Suppressor macrophage treated with lipopolysaccharide for 1 hour (primary cell): ENCODE measurements around the gene ACSS1.

Experiments
- DNase-seq, 3 donors: peaks; one replicate each; pipeline ENCODE4 v3.0.0-alpha.2; 2020 to 2022

ACSS1 gene

DNA sequence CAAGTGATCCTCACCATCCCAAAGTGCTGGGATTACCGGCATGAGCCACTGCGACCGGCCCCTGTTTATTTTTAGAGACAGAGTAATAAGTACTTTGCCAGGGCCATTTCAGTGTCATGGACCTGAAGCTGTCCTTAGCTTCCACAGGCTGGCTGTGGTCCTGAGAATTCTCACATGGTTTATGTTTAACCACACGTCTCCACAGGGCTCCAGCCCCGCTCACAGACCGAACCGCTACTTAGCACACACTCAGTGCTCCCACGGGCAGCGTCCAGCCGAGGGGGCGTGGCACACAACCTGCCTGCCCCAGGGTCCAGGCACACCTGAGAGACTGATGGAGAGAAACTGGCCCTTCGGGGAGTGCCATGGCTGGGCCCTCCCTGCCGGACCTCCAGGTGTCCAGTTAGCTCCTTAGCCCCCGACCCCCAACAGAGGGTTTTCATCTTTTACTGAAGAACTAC lies 11.7 kb downstream of the ACSS1 start:
- no peak for DNase-seq

DNA sequence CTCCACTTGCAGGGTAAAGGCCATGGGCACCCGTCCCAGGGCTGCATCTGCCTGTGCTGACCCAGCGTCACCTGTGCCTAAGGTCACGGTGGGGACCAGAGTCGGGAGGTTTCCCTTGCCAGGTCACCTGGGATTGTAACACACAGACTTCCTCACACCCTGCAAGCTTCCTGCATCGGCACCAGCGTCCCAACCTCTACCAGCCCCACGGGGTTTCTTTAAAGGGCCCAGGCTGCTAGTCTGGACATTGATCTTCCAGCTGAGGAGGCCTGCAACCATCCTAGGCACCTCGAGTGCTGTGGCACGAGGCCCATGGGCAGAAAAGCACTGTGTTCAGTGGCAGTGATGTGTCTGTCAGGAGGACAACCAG lies 12.6 kb downstream of the ACSS1 start:
- DNase-seq = no peak

DNA sequence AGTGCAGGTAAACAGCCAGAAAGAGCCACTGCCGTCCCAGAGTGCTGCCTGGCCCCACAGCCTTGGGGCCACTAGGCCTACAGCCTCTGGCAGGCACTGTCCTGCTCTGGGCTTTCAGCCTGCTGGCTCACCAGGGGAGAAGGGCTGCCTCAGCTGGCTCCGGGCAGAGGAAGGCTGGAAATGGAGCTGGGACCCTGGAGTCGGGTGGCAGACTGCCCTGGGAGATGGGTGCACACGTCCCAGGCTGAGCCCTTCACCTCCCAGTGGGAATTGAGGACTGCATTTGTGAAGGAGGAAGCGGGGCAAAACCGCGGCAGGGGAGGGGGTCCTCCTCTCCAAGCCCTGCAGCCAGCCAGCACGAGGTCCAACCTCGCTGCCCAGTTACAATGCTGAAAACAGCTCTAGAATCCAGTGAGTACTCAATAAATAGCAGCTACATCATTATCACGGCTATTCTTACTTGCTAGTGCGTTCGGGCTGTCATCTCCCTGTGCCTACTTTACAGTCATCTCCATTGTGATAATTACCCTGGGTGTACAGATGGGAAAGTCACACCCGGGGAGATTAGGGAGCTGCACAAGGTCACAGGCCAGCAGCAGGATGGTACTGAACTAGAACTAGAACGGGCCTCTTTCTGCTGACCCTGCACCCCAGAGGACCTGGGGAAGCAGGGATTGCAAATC lies 13.1 kb downstream of the ACSS1 start:
- no peak for DNase-seq

DNA sequence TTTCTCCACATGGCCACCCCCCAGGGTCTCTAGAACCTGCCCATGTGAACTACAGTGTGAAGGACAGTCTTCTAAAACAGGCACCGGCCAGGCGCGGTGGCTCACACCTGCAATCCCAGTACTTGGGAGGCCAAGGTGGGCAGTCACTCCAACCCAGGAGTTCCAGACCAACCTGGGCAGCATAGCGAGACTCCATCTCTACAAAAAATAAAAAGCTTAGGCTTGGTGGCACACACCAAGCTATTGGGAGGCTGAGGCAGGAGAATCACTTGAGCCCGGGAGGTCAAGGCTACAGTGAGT lies 13.7 kb downstream of the ACSS1 start:
- DNase-seq = no peak

DNA sequence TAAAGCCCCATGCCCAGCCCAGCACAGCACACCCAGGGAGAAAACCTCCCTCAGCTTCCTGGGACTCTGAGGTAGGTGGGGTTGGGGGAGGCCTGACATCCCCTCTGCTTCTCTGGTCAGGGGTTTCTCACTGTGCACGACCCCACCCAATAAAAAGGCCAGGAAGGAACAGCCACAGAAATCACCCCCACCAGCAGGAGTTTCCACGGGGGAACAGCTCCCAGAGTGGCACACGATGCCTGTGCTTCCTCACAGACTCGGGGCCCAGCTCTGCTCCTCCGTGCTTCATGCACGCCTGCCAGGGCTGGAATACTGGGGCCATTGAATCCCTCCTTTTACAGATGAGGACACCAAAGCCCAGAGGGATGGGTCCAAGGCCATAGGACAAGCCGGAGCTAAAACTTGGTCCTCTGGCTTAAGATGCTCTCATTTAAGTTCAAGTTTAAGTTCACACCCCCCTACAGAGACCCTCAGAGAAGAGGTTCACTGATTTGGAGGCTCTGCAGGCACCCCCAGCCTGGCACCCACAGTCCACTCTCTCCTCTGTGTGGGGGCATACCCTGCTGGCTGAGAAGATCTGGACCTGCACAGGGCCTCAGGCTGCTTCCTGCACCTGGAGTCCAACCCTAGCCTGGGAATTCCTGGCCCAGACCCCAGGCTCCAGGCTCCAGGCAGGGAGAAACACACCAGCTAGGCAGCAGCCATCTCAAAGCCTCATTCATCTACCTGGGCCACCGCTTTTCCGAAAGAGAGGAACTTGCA lies 14.3 kb downstream of the ACSS1 start:
- DNase-seq = no peak

DNA sequence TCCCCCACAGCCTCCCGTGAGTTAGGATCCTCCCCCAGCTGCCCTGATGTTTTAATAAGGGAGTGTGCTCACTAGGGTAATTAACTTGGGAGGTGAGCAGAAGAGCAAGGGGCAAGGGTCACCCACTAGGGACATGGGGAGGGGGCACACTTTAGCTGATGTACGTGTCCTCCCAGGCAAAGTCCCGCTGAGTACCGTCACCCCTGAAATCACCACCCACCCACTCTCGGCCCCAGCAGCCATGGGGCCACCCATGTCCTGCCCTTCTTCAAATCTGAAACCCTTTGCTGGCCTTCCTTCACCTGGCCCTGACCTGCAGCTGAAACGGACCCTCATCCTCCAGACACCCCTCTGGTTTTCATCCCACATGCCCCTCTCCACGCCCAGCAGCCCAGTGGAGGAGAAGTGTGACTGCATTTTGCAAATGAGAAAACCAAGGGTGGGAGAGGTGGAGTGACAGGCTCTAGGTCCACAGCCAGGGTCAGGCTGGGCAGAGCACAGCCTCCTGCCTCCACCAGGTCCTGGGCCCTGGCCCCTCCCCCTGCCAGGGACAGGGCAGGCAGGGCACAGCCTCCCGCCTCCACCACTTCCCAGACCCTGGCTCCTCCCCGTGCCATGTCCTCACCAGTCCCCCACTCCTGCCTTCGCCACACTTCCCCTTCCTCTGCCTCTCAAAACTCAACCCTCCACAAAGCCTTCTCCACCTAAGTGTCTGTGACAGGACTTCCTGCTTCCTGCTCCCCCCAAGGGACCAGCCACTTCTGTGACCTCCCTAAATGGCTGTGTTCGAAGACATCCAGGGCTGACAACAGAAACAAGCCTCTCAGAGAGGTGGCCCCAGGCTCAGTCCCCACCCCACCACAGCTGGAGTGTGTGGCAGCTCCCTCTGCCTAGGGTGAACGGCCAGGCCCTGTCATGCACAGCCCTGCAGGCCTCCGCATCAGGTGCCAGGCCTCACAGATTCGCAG lies 15.1 kb downstream of the ACSS1 start:
- peak; percentile 62 to 83 (median 65) for DNase-seq

DNA sequence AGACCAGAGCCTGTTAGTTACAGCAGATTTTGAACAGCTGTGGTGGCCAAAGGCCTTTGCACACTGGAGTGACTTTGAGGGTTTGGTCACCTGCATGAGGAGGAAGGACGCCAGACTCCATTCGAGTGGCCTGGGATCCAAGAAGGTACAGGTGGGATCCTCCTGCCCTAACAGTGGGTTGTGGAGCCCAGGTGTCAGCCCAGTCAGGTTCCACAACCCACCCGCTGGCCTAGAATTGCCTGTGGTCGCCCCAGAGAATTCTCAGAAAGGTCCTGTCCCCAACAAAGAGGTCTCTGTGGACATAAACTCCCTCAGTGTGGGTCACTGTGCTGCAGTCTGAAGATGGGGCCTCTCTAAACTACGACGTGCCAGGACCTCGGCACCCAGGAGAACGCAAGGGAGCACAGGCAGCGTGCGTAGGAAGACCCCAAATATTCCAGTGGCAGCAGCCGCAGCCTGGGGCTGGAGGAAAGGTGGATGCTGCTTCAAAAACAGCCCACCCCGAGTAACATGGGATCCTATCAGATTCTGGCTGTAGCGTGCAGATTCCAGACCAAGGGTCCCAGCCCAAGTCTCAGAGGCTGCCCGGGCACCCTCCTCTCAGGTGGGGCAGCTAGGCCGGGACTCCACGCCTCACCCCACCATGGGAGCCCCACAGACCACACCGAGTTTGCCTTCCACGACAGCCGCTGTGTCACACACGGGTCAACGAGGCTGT lies 16.0 kb downstream of the ACSS1 start:
- no peak for DNase-seq

DNA sequence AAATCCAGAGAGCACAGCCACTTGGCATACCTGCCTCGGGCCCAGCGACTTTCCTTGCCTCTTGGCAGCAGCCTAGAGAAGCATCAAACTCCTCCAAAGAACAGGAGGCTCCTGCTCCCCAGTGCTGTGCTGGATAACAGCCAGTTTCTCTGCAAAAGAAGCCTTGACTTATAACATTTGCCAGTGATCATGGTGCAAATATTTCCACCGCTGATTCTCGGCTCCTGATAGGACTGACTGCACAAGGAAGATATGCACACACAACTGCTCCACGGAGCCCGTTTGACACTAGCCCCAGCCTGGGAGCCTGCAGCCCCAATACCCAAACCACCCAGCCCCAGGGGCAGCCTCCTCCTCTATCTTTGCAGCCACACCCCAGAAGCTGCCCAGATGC lies 17.5 kb downstream of the ACSS1 start:
- DNase-seq = no peak

DNA sequence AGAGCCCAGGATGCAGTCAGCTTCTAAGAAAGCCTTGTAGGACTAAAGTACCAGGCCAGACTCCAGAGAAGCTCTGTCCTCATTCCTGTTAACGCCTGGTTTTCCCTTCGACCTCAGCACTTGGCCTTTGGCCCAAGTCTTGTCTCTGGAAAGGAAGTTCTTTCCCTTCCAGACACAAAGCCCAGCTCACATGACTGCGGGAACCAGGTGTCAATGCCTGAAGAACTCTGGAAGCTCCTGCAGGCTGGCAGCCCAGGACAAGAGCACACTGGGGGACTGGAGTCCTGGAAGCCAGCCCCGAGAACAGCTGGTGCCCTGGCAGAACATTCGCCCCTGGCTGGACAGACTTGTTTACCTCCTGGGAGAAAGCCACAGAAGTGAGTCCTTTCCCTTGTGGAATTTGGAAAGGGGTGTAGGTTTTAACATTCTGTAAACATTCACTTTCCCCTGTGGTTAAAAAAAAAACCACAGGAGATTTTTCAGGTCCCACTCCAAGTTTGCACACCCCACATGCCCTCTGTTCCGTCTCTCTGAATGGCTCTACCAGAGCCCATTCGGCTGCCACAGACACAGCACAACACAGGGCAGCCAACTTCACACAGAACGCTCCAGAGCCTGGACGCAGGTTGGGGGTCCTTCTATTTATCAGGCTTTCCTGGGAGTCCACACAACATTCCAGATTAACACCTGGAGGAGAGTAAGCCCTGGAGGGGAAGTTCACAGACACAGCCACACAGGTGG lies 18.1 kb downstream of the ACSS1 start:
- no peak for DNase-seq

DNA sequence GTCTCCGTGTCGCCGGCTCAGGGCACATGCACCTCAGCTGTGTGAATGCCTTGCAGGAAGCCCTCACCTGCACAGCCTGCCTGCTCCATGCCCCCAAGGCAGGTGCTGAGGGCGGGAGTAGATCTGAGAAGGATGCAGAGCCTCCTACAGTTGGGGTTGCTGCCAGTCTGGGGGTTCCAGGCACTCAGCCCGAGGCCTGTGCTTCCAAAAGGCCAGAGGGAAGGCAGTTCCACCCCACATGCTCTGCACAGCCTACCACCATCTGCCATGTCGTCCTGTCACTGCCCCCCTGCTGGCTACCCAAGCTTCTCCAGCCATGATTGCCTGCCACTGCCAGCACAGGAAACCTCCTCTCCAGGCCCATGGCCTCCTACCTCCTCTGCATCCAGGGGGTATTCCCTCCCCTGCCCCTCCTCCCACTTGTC lies 19.3 kb downstream of the ACSS1 start:
- no peak for DNase-seq

DNA sequence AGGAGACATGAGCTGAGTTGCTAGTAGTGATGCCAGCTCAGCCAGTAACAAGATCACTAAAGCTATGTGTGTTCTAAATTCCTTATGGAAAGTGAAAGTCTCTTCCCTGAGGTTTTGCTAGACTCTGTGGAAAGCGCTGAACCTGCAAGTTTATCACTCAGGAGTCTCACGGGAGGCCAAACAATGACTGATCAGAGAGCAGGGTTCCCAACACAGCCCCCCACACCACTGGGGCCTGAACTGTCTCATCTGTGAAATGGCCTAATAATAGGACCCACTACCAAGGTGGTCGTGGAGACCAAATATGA lies 19.9 kb downstream of the ACSS1 start:
- DNase-seq = no peak

DNA sequence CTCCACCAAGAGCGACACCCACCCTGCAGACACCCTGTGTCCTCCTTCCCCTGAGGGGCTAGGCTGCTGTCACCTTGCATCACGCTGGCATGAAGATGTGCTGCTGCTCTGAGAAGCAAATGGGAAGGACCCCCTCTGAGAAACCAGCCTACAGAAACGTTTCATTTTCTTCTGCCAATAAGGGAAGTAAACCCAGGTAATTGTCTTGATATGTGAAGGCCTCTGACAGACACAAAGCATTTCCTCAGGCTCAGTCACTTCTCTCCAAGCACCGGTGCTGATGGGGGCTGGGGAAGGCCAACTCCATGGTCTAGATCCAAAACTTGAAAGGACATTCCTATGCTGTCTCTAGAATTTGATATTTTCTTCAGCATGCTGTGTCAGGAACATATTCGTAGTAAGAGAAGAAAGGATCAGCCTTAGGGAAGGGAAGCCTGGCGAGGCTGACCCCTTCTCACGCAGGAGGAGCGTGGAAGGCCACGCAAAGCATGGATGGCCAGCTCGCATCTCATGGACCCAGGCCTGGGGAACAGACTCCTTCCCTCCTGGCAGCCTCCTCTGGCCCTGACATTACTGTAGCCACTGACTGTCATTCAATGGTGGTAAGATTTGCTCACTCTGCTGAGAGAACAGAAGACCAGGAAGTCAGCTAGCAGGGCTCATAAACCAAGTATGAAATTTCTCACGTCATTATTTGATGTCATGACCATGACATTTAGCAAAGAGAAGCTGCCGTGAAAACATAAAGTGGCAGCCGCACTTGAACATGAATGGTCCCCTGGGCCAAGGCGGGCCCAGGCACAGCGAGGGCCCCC lies 20.4 kb downstream of the ACSS1 start:
- DNase-seq = no peak

DNA sequence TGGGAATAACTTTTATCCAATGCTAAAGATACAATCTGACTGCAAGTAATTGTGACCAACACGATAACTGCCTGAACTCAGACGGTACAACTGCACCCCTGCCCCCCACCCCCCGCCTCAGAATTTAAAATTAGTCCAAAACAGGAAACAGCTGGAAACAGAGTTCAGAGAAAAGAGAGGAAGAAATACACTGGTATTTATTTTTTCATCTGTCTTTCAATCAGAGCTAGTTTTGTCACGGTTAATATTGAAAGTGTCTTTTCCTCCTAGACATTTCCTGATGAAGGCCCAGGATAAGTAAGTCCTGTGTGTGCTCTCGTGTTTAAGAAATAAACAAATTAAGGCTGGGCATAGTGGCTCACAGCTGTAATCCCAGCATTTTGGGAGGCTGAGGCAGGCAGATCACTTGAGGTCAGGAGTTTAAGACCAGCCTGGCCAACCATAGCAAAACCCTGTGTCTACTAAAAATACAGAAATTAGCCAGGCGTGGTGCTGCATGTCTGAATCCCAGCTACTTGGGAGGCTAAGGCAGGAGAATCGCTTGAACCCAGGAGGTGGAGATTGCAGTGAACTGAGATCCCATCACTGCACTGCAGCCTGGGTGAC lies 21.5 kb downstream of the ACSS1 start:
- no peak for DNase-seq

DNA sequence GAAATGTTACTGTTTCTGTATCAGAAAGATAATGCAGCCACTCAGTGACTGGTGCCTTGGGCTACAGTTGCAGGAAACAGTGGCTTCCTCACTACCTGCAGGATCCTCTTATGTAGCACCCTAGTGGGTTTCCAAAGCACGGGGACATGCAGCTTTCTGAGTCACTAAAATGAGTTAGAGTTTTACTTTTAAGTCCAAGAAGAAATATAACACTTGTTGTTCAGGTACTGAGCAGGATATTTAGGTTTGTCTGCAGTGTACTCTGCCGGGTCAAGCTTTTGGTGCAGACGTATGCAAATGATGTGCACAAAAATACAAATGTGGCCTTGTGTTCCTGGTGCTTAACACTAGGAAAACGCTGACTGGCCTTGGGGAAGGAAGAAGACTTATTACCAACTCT lies 22.0 kb downstream of the ACSS1 start:
- no peak for DNase-seq

DNA sequence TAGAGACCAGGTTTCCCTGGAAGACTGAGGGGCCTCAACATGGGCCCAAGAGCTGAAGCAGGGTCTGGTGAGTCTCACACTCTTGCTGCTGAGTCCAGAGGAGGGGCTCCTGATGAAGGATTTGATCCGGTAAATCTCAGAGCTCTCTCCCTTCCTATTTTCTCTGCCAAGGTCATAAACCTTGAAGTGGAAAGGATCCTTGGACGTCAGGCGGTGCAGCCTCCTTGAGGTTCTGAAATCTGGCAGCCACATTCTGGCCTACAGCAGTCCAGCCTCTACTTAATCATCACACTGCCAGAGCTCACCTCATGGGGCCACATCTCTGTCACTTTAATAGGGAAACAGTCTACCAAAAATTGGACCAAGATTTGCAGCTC lies 24.0 kb downstream of the ACSS1 start:
- no peak for DNase-seq

DNA sequence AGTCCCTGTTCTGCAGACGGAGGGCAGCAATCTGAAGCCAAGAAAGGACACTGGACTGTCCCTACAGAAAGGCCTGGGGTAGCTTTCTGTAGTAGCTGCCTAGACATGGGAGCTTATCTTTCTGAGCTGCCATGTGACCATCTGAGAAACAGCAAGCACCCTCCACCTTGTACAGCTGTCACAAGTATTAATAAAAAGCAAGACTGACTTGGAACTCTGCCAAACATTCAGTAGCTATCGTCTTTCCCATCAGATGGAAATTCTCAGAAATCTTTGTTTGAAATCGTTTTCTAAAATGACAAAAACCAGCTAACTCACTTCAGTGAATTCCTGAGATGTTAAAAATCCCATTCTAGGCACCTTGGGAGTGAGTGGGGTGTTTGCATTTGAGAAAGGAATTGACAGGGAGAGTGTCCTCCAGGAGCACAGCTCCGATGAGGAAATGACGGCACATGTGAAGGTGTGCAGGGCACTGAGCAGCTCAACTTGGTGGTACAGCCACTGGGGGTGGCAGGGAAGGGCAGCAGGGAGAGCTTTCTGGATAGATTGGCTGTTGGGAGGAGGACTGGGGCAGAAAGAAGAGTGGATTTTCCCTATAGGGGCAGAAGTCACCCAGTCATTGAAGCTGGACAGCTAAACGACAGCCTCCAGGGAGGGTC lies 24.5 kb downstream of the ACSS1 start:
- no peak for DNase-seq

DNA sequence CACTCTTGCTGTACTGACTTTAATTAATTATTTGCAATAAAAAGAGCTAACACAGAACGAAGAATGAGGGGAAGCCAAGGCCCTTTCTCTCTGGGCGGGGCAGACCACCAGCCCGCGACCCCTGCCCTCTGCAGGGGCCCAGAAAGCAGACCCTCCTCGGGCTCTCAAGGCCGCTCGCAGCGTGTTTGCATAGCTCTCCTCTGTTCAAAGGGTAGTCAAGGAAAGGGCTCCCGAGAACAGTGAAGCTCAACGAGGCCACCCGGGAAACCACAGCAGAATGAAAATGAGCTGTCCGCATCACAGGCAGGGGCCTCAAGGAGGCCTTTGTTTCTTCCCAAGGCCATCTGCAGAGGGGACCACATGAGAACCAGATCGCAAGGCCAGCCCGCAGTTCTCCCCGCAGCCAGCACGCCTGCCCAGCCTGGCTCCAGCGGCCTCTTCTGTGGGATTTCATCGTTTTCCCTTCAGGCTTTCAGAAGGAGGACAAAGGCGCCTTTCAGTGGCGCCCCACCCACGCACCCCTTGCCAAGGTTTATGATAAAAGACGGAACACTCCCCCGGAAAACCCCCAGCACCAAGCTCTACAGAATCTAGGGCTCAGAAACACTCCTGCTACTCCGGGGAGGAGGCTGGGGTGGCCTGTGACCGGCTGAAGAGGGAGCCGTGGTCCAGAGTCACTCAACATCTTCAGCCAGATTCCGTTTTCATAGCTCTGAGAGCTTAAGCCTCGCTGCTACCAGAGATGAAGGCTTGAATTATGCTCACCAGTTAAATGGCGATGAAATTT lies 25.3 kb downstream of the ACSS1 start:
- no peak for DNase-seq

DNA sequence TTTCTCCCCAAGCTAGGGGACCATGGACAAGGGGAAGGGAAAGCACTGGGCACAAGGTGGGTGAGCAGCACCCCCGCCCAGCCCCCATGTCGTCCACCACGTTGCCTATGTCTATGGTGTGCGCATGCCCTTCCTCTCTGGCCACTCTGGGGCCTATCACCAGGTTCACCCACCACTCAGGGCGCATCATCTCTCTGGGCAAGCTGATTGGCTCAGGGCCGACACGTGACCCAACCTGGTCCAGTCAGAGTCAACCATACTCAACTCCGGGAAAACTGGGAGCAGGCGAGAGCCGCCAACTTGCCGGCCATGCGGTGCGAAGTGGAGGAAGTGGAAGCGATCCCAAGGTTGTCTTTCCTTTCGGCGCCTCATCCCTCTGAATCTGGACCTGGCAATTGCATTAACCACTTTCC lies 25.9 kb downstream of the ACSS1 start:
- no peak for DNase-seq

DNA sequence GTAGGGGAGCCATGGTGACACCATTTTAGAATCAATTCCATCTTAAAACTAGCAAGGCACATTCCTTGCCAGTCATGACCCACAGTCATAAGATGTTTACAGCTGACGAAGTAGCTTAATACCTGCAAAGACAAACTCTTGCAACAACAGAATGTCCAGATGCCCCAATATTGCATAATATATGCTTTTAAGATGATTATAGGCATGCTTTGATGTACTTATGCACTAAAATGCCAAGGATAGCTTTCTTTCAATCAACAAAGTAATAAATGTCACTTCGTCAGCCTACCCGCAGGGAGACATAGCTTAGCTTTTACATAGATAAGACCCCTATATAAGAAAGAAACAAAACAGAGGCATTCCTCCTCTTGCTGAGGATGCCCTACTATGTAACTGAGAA lies 26.7 kb downstream of the ACSS1 start:
- no peak for DNase-seq
